GM10847 (cell line): Measurements from ENCODE around the gene WDR86.

Experiments used
- POLR2A ChIP-seq: IDR thresholded peaks from 2 replicates; pipeline ENCODE4 v1.6.1; 2011; ENCODE audit not compliant: insufficient read length; ENCODE audit errors: extremely low read depth

Gene WDR86

DNA sequence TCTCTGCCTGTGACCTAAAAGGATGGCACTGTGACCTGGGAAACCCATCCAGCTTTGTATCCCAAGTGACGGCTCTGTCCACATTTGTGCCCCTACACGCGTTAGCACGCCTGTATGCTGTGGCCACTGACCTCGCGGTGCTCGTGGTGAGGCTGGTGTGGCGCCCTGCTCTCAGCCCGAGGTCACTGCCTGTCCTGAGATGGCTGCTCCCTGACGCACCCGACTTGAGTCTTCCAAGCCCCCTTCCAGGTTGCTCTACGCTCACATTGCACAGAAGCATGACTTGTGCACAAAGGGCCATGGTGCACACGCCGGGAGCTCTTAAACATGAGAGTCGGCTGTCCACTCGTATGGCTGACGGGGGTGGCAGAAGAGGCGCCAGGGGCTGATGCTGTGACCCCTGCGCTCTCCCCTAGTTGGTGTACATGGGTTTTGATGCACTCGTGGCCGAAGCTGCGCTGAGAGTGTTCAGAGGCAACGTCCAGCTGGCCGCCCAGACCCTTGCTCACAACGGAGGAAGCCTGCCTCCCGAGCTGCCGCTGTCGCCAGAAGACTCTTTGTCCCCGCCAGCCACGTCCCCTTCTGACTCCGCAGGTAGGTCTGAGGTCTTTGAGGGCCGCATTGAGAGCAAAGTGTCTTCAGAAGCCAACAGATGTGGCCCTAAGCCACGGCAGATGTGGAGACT, 33.5 kb downstream of the WDR86 start:
- TF ChIP-seq POLR2A, result no peak

DNA sequence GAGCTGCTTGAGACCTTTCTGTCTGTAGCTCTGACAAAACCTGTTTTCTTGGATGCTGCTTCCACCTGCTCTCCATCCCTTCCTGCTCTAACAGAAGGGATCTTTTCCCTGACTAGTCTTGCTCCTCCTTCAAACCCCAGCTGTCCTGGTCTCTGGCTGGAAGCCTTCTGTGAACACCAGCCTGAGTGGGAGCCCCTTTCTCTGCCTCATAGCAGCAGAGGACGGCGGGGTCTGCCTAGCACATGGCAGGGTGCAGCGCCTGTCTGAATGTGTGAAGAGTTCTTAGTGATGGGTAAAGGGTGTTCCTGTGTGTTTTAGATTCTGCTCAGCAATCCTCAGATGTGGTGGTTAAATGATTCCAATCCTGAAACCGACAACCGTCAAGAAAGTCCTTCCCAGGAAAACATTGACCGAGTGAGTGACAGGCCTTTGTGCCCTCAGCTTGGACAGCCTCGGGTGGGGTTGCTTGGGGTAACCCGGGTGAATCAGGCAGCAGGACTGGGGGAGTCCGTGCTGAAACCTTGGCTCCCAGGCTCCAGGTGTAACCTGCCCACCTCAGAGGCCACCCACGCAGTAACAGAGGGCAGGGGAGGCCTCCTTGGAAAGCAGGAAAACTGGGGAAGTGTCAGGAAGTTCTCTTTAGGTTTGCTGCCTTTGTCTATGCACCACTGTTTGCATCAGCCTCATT, 34.2 kb downstream of the WDR86 start:
- no peak for TF ChIP-seq POLR2A

DNA sequence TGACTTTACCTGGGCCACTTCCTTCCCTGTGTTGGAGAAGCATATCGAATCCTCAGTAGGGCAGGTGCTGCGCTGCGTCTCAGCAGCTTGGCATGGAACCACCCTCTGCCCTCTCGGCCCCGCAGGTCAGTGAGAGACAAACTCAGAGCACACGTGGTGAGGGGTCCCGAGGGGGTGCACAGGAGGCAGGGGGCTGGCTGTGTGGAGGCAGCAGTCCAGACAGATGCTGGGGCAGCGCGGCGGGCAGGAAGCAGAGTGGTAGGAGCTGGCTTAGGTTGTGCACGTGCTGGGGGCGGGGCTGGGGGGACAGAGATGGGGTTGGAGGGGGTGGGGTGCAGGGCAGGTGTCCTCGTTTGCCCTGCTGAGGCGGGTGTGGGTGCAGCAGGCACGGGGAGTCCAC, 35.1 kb downstream of the WDR86 start:
- no peak for TF ChIP-seq POLR2A

DNA sequence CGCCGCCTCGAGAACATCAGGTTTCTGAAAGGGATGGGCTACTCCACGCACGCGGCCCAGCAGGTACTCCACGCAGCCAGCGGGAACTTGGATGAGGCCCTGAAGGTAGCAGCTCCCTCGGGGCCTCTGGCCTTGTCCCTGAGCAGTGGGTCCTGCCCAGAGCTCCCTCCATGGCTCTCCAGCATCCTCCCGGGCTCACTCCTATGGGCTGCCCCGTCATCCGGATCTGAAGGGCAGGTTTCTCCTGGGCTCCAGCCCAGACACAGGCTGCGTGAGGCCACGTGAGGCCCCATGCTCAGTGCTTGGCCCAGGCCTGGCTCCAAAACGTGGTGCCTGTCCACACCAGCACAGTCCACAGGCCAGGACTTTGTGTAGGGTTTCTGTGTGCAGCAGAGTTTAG, 35.7 kb downstream of the WDR86 start:
- no peak for TF ChIP-seq POLR2A

DNA sequence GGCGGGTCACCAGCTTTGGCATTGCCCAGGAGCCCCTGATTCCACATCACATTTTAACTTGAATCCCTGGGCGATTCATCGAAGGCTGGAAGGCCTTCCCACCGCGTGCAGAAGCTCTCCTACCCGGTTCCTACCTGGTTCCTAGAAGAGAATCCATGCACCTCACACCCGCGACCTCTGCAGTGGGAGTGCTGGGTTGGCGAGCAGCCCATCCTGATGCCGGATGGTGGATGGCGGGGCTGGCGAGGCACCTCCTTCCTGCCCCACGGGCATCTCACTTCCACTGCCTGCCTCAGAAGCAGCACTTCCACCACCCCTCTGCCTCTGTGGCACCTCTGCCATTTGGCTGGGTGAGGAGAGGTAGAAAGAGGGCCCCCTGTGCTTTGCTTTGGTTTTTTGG, 36.2 kb downstream of the WDR86 start:
- no peak for TF ChIP-seq POLR2A

DNA sequence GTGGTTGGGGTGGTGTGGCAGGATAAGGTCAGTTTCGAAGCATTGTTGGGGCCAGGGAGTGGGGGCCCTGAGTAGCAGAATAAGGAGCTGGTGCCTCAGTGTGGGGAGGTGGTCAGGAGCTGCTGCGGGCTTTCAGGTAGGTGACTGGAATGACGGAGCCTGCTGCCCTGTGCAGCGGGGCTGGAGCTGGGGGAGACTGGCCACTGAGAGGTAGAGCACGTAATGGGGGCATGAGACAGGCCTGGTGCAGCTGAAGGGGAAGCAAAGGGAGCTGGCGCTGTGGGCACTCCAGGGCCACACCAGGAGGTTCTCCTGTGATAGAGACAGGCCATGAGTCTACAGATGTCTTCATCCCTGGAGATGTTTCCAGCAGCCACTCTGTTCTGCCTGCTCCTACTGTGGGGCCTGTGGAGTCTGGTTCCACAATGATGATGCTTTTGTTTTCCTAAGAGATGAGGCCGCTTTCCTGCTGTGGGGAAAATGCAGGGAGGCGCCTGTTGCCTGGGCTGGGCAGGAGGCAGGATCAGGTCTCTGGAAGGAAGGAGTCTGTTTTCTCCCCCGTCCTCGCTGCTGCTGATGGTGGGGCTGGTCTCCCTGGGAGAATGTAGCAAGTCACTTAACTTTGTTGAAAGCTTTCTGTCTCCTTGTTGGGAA, 37.1 kb downstream of the WDR86 start:
- TF ChIP-seq POLR2A, result no peak

DNA sequence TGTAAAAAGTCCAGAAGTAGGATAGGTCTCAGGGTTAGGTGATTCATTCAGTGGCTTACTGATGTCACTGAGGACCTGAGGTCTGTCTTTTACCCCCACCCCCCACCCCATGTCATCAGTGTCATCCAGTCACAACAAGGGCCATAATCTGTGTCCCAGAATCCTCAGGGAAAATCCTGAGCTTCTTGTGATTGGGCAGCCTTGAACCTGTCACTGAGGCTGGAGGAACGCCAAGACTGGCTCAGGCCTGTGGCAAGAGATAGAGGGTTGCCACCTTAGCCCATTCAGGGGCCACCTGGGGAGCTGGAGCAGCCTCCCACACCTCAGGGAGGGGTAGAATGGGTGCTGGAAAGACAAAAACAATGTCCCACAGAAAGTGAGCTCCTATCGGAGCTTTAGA, 38.6 kb downstream of the WDR86 start:
- no peak for TF ChIP-seq POLR2A

DNA sequence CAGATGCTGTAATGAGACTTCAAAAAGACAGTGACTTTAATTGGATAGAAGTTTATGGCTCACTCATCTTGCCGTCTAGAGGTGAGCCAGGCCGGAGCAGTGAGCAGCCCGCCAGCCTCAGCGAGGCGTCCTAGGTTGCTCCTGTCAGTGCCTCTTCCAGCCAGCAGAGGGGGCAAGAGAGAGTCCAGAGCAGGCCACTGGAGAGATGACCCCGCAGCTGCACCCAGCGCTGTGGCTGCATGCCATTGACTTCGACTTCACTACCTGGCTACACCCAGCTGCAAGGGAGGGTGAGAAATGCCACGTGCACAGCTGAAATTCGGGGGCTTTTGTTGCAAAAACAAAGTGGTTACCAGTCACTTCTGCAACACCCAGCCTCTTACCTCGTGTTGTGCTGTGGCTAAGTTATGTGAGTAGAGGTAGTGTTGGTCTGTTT, 41.7 kb downstream of the WDR86 start:
- TF ChIP-seq POLR2A, result no peak

DNA sequence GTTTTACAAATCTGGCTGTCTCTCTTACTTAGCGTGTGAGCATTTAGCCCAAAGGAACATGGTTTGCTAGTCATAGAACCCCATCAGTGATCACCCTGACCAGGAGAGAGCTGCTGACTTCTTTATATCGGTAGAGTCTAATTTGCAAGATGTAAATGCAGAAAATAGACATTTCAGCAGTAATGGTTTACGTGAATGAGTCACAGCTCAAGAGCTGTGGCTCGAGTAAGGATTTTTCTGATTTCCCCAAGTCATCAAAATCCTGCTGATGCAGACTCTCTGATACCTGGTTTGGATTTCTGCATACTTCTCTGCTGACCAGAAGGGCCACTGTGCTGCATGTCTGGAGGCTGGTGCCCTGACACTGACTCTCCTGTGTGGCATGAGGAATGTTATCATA, 42.6 kb downstream of the WDR86 start:
- no peak for TF ChIP-seq POLR2A

DNA sequence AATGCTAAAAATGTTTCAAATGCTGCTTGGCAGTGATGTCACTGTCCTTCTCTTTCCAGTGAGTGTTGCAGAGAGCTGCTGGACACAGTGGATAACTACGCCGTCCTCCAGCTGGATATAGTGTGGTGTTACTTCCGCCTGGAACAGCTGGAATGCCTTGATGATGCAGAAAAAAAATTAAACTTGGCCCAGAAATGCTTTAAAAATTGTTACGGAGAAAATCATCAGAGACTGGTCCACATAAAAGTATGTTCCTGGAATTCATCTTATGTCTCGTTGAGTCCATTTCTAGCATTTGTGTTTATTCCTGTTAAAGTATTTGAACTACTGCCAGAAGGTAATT, 43.0 kb downstream of the WDR86 start:
- TF ChIP-seq POLR2A, result no peak

DNA sequence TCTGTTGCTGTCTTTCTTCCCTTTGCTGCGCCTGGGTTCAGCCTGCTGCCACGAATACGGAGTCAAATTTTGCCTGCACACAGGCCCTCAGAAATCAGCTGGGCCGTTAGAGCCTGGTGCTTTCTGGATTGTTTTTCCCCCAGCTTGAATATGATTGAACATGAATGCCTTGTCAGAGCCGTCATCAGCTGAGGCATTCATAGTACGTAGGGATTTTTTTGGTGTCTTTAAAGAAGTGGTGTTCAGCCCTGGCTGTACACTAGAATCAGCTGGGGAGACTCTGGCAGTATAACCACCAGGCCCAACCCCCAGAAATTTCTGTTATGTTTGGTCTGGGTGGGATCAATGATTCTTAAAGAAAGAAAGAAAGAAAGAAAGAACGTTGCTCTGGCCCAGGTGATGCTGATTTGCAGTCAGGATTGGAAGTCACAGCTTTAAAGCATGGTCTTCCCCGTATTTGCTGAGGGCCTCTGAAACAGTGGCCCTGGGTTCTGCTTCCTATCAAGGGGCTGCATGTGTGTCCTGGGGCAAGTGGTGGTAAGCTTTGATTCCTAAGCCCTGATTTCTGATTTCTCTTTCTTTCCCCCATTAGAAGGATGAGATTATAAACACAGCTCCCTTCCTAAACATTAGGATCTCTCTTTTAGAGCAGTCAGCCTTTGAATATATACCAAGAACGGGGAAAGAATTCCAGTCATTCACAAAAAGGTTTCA, 43.5 kb downstream of the WDR86 start:
- TF ChIP-seq POLR2A, result no peak

DNA sequence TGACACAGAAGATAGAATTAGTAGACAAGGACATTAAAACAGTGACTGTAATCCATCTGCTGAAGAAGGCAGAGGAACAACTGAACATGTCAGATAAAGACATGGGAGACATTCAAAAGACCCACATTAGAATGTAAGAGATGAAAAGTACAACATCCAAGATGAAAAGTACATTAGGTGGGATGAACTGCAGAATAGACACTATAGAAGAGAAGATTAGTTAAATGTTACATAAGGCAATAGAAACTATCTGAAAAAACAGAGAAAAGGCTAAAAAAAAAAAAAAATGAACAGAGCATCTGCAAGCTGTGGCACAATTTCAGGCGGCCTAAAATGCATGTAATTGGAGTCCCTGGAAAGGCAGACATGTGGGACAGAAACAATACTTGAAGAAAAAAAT, 46.7 kb downstream of the WDR86 start:
- no peak for TF ChIP-seq POLR2A

DNA sequence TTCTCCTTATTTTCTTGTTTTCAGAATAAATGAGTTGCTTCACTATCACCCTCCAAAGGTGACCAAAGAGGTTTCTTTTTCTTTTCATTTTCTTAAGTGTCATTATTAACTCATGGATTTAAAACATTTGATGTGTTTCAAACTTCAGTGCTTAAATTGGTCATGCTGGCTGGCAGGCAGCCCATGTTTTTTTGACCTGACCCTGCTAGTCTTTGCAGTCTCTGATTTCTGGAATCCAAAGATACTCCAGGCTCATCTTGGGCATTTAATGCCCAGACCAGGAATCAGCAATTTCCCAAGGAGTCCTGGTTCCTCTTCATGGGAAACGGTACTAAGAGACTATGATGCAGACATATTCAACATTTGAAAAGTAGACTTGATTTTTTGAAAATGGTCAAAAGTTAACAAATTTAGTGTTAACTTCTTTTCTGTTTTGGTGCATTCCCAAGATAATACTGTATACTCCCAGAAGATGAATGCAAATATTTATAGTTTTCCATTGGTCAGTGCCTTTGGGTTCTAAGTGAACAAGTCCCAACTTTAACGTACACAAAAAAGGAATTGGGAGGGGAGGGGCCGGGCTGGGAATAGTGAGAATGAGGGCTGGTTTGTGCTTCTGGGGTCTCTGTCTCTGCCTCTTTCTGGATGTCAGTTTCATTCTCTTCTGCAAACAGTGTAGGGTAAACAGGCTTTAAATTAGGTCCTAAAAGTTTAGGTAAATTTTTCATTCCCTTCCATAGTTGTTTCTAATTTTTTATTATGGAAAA, 48.5 kb downstream of the WDR86 start:
- no peak for TF ChIP-seq POLR2A

DNA sequence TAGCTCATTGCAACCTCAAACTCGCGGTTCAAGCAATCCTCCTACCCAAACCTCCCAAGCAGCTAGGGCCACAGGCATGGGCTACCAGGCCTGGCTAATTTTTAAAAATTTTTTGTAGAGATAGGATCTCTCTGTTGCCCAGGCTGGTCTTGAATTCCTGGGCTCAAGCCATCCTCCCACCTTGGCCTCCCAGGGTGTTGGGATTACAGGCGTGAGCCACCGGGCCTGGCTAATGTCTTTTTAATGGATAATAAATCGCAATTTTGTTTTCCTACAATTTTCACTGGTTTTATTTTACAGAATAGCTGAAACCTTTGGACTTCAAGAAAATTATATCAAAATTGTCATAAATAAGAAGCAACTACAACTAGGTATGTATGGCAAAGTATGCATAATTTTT, 57.3 kb downstream of the WDR86 start:
- no peak for TF ChIP-seq POLR2A

DNA sequence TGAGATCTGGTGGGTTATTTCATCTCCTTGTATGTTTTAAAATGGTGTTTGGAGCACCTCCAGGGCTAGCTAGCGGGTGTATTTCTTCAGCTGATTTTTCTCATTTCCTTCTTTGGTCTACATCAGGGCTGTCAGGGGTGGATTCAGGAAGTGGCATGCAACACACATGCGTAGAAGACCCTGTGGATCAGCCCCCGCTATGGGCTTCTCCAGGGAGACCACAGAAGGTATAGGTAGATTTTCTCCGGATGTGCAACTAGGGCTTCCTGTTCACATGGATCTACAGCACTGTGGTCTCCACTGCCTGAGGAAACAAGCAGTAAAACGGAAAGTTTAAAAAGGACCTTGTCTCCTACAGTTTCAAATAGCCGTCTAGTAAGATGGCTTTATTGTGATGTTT, 57.9 kb downstream of the WDR86 start:
- no peak for TF ChIP-seq POLR2A
